Upper lobe of left lung (tissue), 6 donors: Measurements from ENCODE around the gene KLHL26. TPM values are rescaled to one million over a fixed set of nuclear protein-coding genes. Genes with fewer than 3 reads are reported as not detected.
"Not testable (repeated sequence)": the region's sequence is repeated elsewhere in the genome, so short reads cannot be mapped to it uniquely, and the experiment has no call there.

ENCODE experiments used
- ATAC-seq, 2 donors: fragments of 200-7000 bp; cut with Tn5 transposase; one replicate each; pipeline ENCODE4 v1.9.1; 2022; ENCODE audit warnings: mild to moderate bottlenecking in 2 of 2, moderate library complexity in 2 of 2; ENCODE audit not compliant: low FRiP score in 2 of 2
- DNase-seq, 2 donors: peaks; one replicate each; pipeline ENCODE4 v3.0.0-alpha.2; 2019 to 2020
- H3K27ac ChIP-seq, 4 donors: fragments of 200-600 bp; sonication (generic); one replicate each; pipeline ENCODE4 v1.5.1; 2016 to 2019
- H3K27me3 ChIP-seq, 4 donors: fragments of 200-600 bp; sonication (generic); one replicate each; pipeline ENCODE4 v1.5.1; 2017 to 2019
- H3K36me3 ChIP-seq, 4 donors: fragments of 200-600 bp; sonication (generic); one replicate each; pipeline ENCODE4 v1.5.1; 2016 to 2019
- H3K4me1 ChIP-seq, 4 donors: fragments of 200-600 bp; sonication (generic); one replicate each; pipeline ENCODE4 v1.5.1; 2018 to 2019
- H3K4me3 ChIP-seq, 4 donors: fragments of 200-600 bp; sonication (generic); one replicate each; pipeline ENCODE4 v1.5.1; 2017 to 2019; ENCODE audit warnings: mild to moderate bottlenecking in 2 of 4, moderate library complexity in 1 of 4
- H3K9me3 ChIP-seq, 4 donors: fragments of 200-600 bp; sonication (generic); one replicate each; pipeline ENCODE4 v1.5.1; 2018 to 2019
- EP300 ChIP-seq, 4 donors: sonication (generic); formaldehyde crosslinking; IDR thresholded peaks; one replicate each; pipeline ENCODE4 v1.5.1; 2017; ENCODE audit warnings: antibody characterized with exemption in 4 of 4, control low read depth in 2 of 4
- POLR2A ChIP-seq, 4 donors: fragments of 450-650 bp; IDR thresholded peaks; one replicate each; pipeline ENCODE4 v1.5.1; 2016 to 2017; ENCODE audit warnings: antibody characterized with exemption in 4 of 4, mild to moderate bottlenecking in 2 of 4
- POLR2AphosphoS5 ChIP-seq, 2 donors: sonication (generic); formaldehyde crosslinking; IDR thresholded peaks; one replicate each; pipeline ENCODE4 v1.5.1; 2017; ENCODE audit warnings: antibody characterized with exemption in 2 of 2
- WGBS, 2 donors: methylation state at CpG; one replicate each; pipeline ENCODE4 v1.1.5; 2017 to 2018; 5-methylcytosine and 5-hydroxymethylcytosine counted together
- total RNA-seq, 6 donors: library from RNA; depleted of rRNA in 4 of 6; stranded (reverse); fragments of >200 nt in 4 of 6; gene quantifications; one replicate each; pipeline versions ENCODE4 v1.1.0 to v1.2.1, GENCODE V29; 2016 to 2021
- TF ChIP-seq, protein P1 (sequence below), 6 experiments: fragments of 450-650 bp in 4 of 6; fragments of 200-600 bp in 2 of 6; sonication (generic) in 2 of 6; IDR thresholded peaks; one replicate each; pipeline ENCODE4 v1.5.1; 2016 to 2019; ENCODE audit warnings: antibody characterized with exemption in 6 of 6
- donor health status: DM: no; HTN: no; CAD: no; lungs with moderate emphysema.
- donor health status: DM: no; HTN: yes; CAD: no; lungs with severe emphysema.

The KLHL26 gene
- total RNA-seq, 6 donors from 2014 or later: 8.1 to 16.1 (median 12.1) TPM

DNA sequence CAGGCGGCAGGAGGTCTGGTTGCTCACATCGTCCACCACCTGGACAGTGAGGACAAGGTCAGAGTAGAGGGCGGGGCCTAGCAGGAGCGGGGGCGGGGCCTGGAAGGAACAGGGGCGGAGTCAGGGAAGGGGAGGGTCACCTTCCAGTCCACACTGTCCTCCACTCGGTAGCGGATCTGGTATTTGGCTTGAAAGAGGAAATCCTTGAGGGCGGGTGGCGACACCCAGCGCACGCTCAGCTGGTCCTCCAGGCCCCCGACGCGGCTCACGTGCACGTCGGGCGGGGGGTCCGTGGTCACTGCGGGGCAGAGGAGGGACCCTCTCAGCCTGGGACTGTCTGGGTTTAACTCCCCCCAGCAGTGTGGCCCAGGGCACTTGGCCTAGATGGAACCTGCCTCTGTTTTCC, 40.1 kb upstream of the KLHL26 start:
- peak; percentile 39 to 49 for ATAC-seq

DNA sequence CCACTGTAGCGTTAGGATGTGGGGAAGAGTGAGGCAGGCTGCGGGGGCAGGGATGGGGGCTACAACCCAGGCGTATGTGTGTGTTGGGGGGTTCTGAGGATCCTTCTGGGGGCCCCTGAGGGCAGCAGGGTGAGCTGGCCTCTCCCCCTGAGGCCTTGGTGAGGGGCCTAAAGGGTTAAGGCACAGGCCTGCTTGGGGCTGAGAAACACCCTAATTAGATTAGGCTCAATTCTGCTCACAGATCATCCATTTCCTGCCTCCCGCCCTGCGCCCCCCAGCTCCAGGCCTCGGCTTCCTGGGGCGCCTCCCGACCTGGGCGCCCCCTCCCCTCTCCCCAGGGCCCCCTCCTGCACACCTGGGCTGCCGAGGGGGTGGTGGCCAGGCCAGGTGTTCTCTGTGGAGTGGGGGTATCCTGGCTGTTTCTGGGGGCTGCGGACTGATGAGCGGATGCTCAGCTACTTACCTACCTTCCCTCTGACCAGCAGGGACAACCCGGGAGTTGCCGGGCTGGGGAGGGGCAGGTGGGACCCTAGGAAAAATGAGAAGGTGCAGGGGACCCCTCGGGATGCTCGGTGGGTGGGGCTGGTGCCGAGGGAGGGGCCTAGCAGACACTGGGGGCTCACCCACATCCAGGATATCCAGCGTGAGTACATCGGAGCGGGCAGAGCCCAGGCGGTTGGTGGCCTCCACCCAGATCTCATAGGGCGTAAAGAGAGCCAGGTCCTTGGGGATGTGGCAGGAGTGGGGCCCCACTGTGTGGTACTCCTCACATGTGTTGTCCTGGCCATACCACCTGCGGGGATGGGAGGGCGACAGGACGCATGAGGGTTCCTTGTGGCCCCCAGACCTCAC, 38.8 kb upstream of the KLHL26 start:
- no peak for TF ChIP-seq EP300 (IDR thresholded peaks at IDR 0.05)
- TF ChIP-seq POLR2AphosphoS5 (IDR thresholded peaks at IDR 0.05): no peak
- Histone ChIP-seq H3K9me3 (no peaks in the 10 kb centered on the region), H3K4me1 (peaks cover 14 to 25% (median 18%) of the 10 kb centered on the region in 4 donors), H3K27ac (no peak overlapping the region), H3K36me3 (no peaks in the 10 kb centered on the region), H3K27me3 (no peaks in the 10 kb centered on the region), H3K4me3 (no peak overlapping the region)
- DNase-seq (no peak), ATAC-seq (no peak)
- WGBS, 2 donors: 49% methylated on average over 17 to 24 of the region's 25 CpGs

More for the DNA sequence above, 40.1 kb upstream of the KLHL26 start:
- H3K36me3 ChIP-seq: peaks cover 0 to 4% (median 2%) of the 10 kb centered on the region in 4 donors
- peak; percentile 51 to 89 for DNase-seq
- no peak overlapping the region for H3K4me3 ChIP-seq
- H3K4me1 ChIP-seq: peaks cover 14 to 25% (median 18%) of the 10 kb centered on the region in 4 donors
- WGBS, 2 donors: 17 to 41% methylated on average over 6 to 21 of the region's 21 CpGs
- H3K27me3 ChIP-seq: no peaks in the 10 kb centered on the region
- TF ChIP-seq POLR2A (IDR thresholded peaks at IDR 0.05): no peak
- no peak for TF ChIP-seq POLR2AphosphoS5 (IDR thresholded peaks at IDR 0.05)
- TF ChIP-seq EP300 (IDR thresholded peaks at IDR 0.05): no peak
- TF ChIP-seq, protein P1, sequence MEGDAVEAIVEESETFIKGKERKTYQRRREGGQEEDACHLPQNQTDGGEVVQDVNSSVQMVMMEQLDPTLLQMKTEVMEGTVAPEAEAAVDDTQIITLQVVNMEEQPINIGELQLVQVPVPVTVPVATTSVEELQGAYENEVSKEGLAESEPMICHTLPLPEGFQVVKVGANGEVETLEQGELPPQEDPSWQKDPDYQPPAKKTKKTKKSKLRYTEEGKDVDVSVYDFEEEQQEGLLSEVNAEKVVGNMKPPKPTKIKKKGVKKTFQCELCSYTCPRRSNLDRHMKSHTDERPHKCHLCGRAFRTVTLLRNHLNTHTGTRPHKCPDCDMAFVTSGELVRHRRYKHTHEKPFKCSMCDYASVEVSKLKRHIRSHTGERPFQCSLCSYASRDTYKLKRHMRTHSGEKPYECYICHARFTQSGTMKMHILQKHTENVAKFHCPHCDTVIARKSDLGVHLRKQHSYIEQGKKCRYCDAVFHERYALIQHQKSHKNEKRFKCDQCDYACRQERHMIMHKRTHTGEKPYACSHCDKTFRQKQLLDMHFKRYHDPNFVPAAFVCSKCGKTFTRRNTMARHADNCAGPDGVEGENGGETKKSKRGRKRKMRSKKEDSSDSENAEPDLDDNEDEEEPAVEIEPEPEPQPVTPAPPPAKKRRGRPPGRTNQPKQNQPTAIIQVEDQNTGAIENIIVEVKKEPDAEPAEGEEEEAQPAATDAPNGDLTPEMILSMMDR (IDR thresholded peaks at IDR 0.05): no peak
- H3K27ac ChIP-seq: no peak overlapping the region
- H3K9me3 ChIP-seq: no peaks in the 10 kb centered on the region

DNA sequence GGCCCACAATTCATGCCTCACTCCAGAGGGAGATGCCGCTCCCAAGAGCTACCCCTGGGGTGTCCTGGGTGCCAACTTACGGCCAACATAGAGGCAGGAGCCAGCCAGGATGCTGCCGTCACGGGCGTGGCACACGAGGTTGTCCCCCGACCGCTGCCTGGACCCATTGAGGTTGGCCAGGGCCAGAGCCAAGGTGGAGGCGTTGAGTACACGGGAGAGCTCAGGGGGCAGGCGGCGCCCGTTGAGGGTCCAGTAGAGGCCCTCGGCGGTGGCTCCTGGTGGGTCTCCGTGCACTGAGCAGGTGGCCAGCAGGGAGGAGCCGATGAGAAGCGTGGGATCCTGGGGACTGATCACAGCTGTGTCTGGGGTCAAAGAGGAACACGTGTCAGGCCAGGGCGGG, 37.3 kb upstream of the KLHL26 start:
- peak in 1 of 2 donors; percentile 12 for ATAC-seq
- no peak for TF ChIP-seq POLR2AphosphoS5 (IDR thresholded peaks at IDR 0.05)
- no peak for TF ChIP-seq POLR2A (IDR thresholded peaks at IDR 0.05)
- TF ChIP-seq EP300 (IDR thresholded peaks at IDR 0.05): no peak
- TF ChIP-seq, protein P1 (IDR thresholded peaks at IDR 0.05): no peak
- H3K27me3 ChIP-seq: peaks cover 0 to 13% (median 10%) of the 10 kb centered on the region in 4 donors
- peak in 1 of 2 donors; percentile 74 for DNase-seq
- no peak overlapping the region for H3K27ac ChIP-seq
- WGBS, 2 donors: 82 to 84% methylated on average over 11 to 20 of the region's 20 CpGs
- no peak overlapping the region for H3K4me3 ChIP-seq
- H3K9me3 ChIP-seq: no peaks in the 10 kb centered on the region
- no peaks in the 10 kb centered on the region for H3K36me3 ChIP-seq
- peaks cover 8 to 27% (median 16%) of the 10 kb centered on the region in 4 donors for H3K4me1 ChIP-seq

DNA sequence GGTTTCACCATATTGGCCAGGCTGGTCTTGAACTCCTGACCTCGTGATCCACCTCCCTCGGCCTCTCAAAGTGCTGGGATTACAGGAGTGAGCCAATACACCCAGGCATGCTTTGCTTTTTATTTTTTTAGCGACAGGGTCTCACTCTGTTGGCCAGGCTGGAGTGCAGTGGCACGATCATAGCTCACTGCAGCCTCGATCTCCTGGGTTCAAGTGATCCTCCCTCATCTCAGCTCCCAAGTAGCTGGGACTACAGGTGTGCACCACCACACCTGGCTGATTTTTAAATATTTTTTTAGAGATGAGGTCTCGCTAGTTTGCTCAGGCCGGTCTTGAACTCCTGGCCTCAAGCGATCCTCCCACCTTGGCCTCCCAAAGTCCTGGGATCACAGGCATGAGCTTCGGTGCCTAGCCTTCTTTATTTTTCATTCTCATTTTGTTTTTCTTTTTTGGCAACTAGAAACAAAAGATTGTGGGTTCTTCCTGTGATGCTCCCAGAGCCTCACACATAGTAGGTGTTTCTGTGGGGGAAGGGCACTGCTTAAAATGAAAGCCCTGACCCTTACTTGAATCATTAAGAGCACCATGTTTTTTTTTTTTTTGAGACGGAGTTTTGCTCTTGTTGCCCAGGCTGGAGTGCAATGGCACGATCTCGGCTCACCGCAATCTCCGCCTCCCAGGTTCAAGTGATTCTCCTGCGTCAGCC, 36.0 kb upstream of the KLHL26 start:
- Histone ChIP-seq H3K27me3 (peaks cover 0 to 25% (median 17%) of the 10 kb centered on the region in 4 donors), H3K4me1 (peaks cover 0 to 27% (median 9%) of the 10 kb centered on the region in 4 donors)
- H3K27ac ChIP-seq, H3K4me3 ChIP-seq, ATAC-seq, H3K9me3 ChIP-seq, H3K36me3 ChIP-seq, DNase-seq: not testable (repeated sequence)
- WGBS, 2 donors: 88 to 92% methylated on average over 15 of the region's 15 CpGs

DNA sequence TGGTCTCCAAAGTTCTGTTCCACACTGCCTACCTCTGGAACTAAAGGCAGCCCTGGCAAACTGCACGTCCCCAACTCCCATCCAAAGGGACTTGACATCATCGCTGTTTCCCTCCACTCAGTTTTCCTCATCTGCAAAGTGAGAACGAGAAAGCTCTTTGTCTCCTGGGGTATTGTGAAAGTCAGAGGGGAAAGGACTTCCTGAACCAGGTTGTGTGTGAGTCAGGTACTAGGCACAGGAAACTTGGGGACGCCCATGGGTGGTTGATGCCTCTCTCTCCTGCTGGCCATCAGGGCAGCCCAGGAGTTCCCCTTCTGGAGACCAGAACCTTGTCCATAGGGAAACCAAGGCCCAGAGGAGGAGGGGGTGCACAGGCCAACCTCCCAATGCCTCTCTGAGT, 35.0 kb upstream of the KLHL26 start:
- TF ChIP-seq, protein P1 (IDR thresholded peaks at IDR 0.05): no peak
- Histone ChIP-seq H3K36me3 (no peaks in the 10 kb centered on the region), H3K4me1 (peaks cover 5 to 29% (median 14%) of the 10 kb centered on the region in 4 donors), H3K9me3 (no peaks in the 10 kb centered on the region), H3K4me3 (no peak overlapping the region), H3K27me3 (peaks cover 0 to 31% (median 22%) of the 10 kb centered on the region in 4 donors), H3K27ac (no peak overlapping the region)
- 70 to 75% methylated on average over 4 of the region's 4 CpGs for WGBS, 2 donors
- ATAC-seq: no peak
- DNase-seq: no peak
